ENCODE data around the gene SLAMF1.
"Not testable (repeated sequence)": the region's sequence is repeated elsewhere in the genome, so short reads cannot be mapped to it uniquely, and the experiment has no call there.

Gene SLAMF1

DNA sequence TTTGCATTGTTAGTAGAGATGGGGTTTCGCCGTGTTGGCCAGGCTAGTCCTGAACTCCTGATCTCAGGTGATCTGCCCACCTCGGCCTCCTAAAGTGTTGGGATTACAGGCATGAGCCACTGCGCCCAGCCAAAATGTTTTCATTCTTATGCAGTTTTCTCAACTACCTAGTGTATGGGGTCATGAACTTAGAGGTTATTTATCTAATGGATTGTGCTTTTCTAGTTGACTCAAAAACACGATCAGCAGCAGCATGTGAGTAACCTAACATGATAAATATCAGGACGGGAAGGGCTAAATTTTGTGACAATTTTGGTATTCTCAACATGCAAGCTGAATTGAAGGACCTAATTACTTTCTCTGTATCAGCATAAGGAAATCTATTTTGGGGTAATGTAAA is 58.4 kb downstream of the SLAMF1 start:
- DNase-seq = no peak

DNA sequence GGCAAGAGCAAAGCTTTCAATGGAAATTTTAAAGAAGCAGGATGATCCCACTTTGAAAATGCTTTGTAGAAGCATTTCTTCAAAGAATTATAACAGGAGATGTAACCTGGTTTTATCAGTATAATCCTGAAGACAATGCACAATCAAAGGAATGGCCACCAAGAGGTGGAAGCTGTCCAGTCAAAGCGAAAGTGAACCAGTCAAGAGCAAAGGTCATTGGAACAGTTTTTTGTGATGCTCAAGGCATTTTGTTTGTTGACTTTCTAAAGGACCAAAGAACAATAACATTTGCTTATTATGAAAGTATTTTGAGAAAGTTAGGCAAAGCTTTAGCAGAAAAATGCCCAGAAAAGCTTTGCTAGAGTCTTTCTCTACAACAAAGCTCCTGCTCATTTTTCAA is 62.1 kb downstream of the SLAMF1 start:
- no peak for DNase-seq

GRCh38 chr1:160582976-160583375 is 63.9 kb downstream of the SLAMF1 start:
- not testable (repeated sequence) for DNase-seq

DNA sequence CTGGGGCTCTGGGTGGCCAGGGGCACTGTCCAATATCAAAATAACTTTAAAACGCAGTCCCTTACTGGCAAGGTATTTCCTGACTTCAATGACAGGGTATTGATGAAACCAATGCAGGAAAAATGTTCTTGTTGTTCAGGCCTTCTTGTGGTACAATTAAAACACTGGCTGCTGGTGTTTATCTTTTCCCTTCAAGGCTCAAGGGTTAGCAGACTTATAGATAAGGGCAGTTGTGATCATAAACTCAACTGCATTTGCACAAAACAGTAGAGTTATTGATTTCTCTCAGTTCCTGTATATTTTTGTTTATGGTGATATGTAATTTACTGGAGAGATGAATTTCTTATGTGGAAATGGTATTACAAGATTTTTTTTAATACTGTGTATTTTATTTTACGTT is 64.9 kb downstream of the SLAMF1 start:
- no peak for DNase-seq

- no peak for DNase-seq
Measured at GRCh38 chr1:160580221-160580812, 66.5 kb downstream of the SLAMF1 start.

- peak; percentile 38 for DNase-seq
Measured at GRCh38 chr1:160579216-160579701, 67.6 kb downstream of the SLAMF1 start, which contains the start of gene CD84. Gene CD84, minus strand, starts transcription at chr1:160579496. Its CDS starts 59 bp downstream, at chr1:160579437.

DNA sequence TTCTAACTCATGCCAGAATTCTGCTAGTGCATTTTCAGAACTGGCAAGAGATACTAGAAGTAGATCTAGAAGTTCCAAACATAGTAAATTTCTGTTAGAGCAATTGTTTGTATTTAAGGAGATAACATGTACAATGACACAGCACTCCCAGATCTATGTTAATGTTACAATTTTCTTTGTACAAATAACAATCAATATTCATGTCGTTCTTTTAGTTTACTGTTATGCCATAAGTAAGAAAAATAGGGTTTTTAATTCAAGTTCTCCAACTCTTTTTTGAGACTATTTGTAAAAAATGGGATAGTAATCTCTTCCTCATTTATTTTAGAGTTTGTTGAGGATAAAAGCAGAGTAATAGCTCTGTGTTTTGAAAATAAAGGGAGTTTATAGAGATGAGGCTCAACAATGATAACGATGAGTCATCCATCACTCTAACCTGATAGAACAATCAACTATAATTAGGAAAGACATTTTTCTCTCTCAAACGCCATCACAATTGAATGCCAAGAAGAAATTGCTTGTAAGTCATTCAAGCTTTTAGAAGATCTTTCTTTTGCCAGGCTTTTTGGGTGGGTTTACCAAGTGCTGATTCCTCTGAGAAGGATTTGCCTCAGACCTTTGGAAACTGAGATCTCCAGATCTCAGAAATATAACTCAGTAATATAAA is 68.2 kb downstream of the SLAMF1 start:
- no peak for DNase-seq

DNA sequence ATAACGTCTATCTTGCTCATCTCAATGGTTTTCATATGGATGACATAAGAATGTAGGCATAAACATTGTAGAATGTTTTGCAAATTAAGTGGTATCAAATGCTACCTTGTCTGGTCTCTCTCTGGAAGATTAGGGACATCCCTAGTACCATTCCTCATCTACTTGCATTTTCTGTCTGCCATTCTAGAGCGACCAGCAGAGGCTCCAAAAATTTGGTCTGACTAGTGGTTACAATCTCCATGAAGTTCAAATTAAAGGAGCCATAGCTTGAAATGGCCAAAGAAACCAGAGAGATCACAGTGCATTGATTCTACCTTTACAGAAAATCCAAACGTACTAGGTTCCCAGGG is 68.7 kb downstream of the SLAMF1 start:
- DNase-seq = peak; percentile 42

GRCh38 chr1:160577671-160578070 is 69.2 kb downstream of the SLAMF1 start:
- DNase-seq = no peak

DNA sequence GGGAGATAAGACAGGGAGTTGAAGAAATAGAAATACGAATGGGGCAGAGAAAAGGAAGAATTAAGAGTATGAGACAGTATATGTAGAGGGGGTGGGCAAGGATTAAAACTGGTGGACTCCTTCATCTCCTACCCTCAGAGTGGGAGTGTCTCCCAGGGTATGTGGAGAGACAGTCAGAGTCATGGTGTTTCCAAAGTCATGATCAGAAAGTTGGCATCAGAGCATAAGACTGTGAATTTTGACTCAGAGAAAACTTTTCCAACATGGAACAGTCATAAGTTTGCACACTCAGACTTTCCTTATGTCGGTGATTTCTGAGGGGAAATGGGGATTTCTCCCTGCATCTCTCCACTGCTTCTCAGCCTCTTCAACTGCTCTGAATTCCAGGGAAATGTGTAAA is 70.0 kb downstream of the SLAMF1 start:
- no peak for DNase-seq

- DNase-seq = peak; percentile 42
Measured at GRCh38 chr1:160576390-160576789, 70.5 kb downstream of the SLAMF1 start.

DNA sequence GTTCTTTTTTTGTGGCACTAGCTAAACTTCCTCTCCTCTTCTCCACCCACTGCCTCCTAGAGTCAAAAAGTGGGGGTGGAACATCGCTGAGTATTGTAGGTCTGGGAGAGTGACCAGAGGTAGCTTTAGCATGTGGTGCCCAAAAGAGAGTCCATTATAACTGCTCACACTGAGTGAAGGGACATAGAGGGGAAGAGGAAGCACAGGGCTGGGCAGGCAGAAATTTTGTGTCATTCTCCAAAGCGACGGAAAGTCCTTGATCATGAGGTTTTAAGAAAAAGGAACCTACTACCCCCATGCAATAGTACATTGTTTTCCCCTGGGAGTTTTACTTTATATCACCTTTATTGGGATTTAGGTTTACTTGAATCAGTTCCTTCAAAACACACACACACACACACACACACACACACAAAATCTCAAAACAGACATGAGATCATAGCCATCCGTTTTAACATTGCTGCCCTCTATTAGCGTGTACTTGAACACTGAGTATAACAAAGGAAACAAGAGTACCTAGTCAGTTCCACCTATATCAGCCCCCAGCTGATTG is 71.7 kb downstream of the SLAMF1 start:
- peak; percentile 44 for DNase-seq

DNA sequence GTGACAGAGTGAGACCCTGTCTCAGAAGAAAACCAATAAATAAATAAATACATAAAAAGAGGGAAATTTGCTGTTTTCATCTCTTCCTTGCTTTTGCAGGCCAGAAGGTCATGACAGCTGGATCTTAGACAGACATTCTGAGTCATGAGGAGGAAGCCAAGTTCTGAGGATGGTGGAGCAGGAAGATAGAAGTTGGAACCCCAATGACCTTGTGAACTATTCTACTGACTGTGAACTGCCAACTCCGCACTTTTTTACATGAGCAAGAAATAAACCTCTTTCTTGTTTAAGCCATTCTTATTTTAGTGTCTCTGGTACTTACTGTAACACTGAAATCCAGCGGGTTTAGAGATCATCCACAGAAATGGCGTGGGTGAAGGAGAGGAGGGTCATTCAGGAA is 76.0 kb downstream of the SLAMF1 start:
- no peak for DNase-seq

DNA sequence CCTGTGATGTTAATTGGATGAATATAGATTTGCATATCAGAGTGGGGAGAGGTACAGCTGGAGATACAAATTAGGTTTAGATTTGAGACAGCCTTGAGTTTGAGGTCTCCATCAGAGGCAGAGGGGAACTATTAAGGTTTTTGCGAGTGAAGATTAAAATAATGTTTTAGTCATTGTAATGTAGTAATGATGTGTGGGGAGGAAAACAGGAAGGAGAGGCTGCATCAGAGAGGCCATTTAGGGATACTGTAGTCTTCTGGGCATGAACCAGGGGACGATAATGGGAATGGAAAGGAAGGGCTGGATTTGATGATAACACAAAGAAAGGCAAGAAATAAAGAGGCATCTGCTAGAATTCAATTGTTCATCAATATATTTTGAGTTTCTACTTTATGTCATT is 77.0 kb downstream of the SLAMF1 start:
- no peak for DNase-seq

GRCh38 chr1:160567858-160568682 is 78.8 kb downstream of the SLAMF1 start:
- DNase-seq = peak; percentile 77

DNA sequence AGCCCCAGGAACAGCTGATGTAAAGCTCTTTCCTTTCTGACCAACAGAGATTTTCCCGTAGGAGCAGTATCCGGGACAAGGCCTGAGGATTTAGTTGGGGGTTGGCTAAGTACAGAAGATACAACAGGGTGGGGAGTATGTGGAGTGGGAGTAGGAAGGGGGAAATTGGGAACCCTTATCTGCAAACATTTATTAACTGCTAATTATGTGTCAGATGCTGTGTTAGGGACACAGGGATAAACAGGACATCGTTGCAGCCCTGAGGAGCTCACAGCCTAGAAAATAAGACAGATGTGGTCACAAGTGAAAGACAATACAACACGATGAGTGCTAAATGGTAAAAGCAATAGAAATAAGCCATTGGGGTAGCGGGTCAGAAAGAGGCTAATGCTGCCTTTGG is 79.5 kb downstream of the SLAMF1 start:
- DNase-seq = no peak

- DNase-seq = no peak
Measured at GRCh38 chr1:160565564-160565963, 81.3 kb downstream of the SLAMF1 start.

- DNase-seq = not testable (repeated sequence)
Measured at GRCh38 chr1:160563230-160563629, 83.6 kb downstream of the SLAMF1 start.

DNA sequence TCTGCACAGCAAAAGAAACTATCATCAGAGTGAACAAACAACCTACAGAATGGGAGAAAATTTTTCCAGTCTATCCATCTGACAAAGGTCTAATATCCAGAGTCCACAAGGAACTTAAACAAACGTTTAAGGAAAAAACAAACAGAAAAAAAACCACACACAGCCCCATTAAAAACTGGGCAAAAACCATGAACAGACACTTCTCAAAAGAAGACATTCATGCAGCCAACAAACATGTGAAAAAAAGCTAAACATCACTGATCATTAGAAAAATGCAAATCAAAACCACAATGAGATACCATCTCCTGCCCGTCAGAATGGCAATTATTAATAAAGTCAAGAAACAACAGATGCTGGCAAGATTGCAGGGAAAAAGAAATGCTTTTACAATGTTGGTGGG is 84.1 kb downstream of the SLAMF1 start:
- DNase-seq = not testable (repeated sequence)

GRCh38 chr1:160560806-160561205 is 86.0 kb downstream of the SLAMF1 start:
- peak; percentile 39 for DNase-seq

DNA sequence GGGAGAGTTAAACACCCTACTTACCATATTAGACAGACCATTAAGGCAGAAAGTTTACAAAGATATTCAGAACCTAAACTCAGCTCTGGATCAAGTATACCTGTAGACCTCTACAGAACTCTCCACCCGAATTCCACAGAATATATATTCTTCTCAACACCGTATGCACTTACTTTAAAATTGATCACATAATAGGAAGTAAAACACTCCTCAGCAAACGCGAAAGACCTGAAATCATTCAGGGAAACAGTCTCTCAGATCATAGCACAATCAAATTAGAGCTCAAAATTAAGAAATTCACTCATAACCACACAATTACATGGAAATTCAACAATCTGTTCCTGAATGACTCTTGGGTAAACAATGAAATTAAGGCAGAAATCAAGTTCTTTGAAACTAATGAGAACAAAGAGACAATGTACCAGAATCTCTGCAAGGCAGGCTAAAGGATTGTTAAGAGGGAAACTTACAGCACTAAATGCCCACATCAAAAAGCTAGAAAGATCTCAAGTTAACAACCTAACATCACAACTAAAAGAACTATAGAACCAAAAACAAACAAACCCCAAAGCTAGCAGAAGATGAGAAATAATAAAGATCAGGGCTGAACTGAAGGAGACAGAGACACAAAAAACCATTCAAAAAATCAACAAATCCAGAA is 86.7 kb downstream of the SLAMF1 start:
- DNase-seq = peak; percentile 47

- DNase-seq = peak; percentile 41
Measured at GRCh38 chr1:160559437-160559836, 87.4 kb downstream of the SLAMF1 start.

Measured in CD4-positive, alpha-beta T cell treated with Interleukin-10 for 1 hour (primary cell).